ENCODE data around the gene RNF19B.
A peak's percentile ranks its signal among the peaks of the same experiment; 100 is the strongest.
"Not testable (repeated sequence)": the region's sequence is repeated elsewhere in the genome, so short reads cannot be mapped to it uniquely, and the experiment has no call there.

RNF19B gene

DNA sequence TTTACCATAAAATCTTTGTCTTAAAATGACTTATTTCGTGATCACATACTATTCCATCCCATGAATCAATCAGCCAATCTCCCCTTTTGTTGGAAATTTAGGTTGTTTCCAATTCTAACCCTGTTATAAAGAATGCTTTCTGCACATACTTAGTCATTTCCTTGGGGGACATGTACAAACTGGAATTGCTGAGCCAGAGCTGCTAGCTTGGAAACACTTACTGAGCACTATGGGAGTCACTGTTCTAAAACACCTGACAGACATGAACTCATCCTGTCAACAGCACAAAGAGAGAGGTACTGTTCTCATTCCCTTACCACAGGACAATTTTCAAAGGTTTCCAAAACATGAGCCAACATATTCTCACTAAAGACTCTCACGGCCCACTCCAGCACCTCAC is 40.0 kb upstream of the RNF19B start:
- H3K27me3 ChIP-seq (ENCODE audit: low read depth, low read length): no peaks in the 10 kb centered on the region
- H3K9me3 ChIP-seq (ENCODE audit: control insufficient read depth in 1 of 2, low read length in 2 of 2): no peaks in the 10 kb centered on the region
- no peak overlapping the region for H3K4me3 ChIP-seq (ENCODE audit: low read depth in 1 of 2, low read length in 2 of 2)
- H3K27ac ChIP-seq (ENCODE audit: low read length): no peak overlapping the region
- H3K36me3 ChIP-seq (ENCODE audit: control insufficient read depth in 1 of 2, insufficient read depth in 2 of 2, low read length in 2 of 2): peaks cover 10 to 17% of the 10 kb centered on the region in 2 donors
- H3K4me1 ChIP-seq (ENCODE audit: control insufficient read depth in 1 of 2, insufficient read depth in 2 of 2, low read length in 2 of 2): peaks cover 4 to 12% of the 10 kb centered on the region in 2 donors

DNA sequence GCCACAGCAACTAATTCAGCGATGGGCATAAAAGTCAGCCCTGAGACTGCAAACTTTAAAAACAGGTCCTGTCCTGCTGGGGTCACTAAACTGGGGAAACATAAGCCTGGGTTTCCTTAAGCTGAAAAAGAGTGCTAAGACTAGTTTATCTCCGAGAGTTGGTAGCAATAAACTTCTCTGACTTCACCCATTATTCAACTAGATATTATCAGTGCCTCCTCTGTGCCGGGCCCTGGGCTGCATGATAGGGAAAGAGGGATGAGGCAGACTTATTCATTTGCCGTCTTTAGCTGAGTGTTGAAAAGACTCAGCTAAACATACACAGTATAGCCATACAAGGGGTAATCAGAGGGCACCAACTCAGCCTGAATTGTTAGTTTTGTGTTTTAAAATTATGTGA is 39.0 kb upstream of the RNF19B start:
- no peaks in the 10 kb centered on the region for H3K27me3 ChIP-seq (ENCODE audit: low read depth, low read length)
- H3K36me3 ChIP-seq (ENCODE audit: control insufficient read depth in 1 of 2, insufficient read depth in 2 of 2, low read length in 2 of 2): peaks cover 9 to 12% of the 10 kb centered on the region in 2 donors
- H3K4me1 ChIP-seq (ENCODE audit: control insufficient read depth in 1 of 2, insufficient read depth in 2 of 2, low read length in 2 of 2): peaks cover 0 to 9% of the 10 kb centered on the region in 2 donors
- H3K9me3 ChIP-seq (ENCODE audit: control insufficient read depth in 1 of 2, low read length in 2 of 2): no peaks in the 10 kb centered on the region
- H3K27ac ChIP-seq (ENCODE audit: low read length): no peak overlapping the region
- no peak overlapping the region for H3K4me3 ChIP-seq (ENCODE audit: low read depth in 1 of 2, low read length in 2 of 2)

DNA sequence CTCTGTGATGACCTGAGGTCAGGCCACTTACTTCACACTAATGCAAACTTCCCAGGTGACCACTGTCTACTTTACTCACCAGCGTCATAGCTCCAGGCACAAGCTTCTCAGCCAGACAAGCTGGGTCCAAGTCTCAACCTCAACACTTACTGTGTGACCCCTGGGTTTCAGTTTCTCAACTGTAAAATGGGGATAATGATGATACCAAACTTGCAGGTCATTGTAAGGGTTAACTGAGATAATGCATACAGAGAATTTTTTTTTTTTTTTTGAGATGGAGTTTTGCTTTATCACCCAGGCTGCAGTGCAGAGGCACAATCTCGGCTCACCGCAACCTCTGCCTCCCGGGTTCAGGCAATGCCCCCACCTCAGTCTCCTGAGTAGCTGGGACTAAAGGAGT is 37.4 kb upstream of the RNF19B start:
- Histone ChIP-seq H3K27ac (ENCODE audit: low read length) (no peak overlapping the region), H3K27me3 (ENCODE audit: low read depth, low read length) (no peaks in the 10 kb centered on the region), H3K9me3 (ENCODE audit: control insufficient read depth in 1 of 2, low read length in 2 of 2) (no peaks in the 10 kb centered on the region), H3K4me1 (ENCODE audit: control insufficient read depth in 1 of 2, insufficient read depth in 2 of 2, low read length in 2 of 2) (peaks cover 6 to 10% of the 10 kb centered on the region in 2 donors), H3K36me3 (ENCODE audit: control insufficient read depth in 1 of 2, insufficient read depth in 2 of 2, low read length in 2 of 2) (peaks cover 0 to 4% of the 10 kb centered on the region in 2 donors), H3K4me3 (ENCODE audit: low read depth in 1 of 2, low read length in 2 of 2) (no peak overlapping the region)

DNA sequence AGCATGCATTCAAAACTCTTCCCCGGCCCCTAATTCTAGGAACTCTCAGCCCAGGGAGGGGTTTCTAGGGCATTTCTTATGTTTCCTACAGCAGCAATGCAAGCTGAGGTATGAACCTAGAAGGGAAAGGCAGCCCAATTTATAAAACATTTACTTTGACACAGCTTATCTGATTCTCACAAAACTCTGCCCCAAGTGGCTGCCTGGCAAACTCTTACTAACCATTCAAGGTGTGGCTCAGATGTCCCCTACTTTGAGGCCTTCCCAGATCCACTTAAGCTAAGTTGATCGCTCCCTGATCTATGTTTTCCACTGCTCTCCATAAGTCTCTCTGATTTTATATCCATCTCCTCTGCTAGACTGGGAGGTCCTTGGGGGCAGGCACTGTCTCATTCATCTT is 36.7 kb upstream of the RNF19B start:
- H3K36me3 ChIP-seq (ENCODE audit: control insufficient read depth in 1 of 2, insufficient read depth in 2 of 2, low read length in 2 of 2): peaks cover 0 to 4% of the 10 kb centered on the region in 2 donors
- H3K4me1 ChIP-seq (ENCODE audit: control insufficient read depth in 1 of 2, insufficient read depth in 2 of 2, low read length in 2 of 2): peaks cover 6 to 12% of the 10 kb centered on the region in 2 donors
- no peaks in the 10 kb centered on the region for H3K27me3 ChIP-seq (ENCODE audit: low read depth, low read length)
- no peaks in the 10 kb centered on the region for H3K9me3 ChIP-seq (ENCODE audit: control insufficient read depth in 1 of 2, low read length in 2 of 2)
- no peak overlapping the region for H3K27ac ChIP-seq (ENCODE audit: low read length)
- no peak overlapping the region for H3K4me3 ChIP-seq (ENCODE audit: low read depth in 1 of 2, low read length in 2 of 2)

DNA sequence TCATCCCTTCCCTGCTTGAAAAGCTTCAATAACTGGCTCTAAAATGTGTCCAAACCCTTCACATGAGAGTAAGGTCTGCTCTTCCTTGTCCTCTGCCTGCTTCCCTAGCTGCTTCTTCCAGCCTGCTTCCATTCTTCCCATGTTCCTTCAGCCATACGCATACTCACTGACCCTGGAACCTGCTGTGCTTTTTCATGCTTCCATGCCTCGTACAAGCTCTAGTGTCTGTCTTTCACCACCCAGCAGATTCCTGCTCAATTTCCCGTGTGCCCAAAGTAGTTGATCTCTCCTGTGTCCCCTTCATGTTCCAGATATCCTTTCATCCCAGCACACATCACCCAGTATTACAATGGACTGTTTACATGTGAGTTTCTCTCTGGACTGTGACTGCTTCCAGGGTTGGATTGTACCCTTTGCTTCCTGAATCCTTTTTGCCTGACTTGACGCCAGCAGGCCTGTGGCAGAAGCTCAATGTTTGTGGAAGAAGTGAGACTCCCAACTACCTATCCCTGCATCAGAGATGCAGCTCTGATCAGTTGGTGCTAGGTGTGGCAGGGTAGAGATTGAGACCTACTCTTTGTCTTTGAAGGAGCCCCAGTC is 35.9 kb upstream of the RNF19B start:
- Histone ChIP-seq H3K4me3 (ENCODE audit: low read depth in 1 of 2, low read length in 2 of 2) (no peak overlapping the region), H3K36me3 (ENCODE audit: control insufficient read depth in 1 of 2, insufficient read depth in 2 of 2, low read length in 2 of 2) (peaks cover 0 to 4% of the 10 kb centered on the region in 2 donors), H3K9me3 (ENCODE audit: control insufficient read depth in 1 of 2, low read length in 2 of 2) (no peaks in the 10 kb centered on the region), H3K27ac (ENCODE audit: low read length) (no peak overlapping the region), H3K4me1 (ENCODE audit: control insufficient read depth in 1 of 2, insufficient read depth in 2 of 2, low read length in 2 of 2) (peaks cover 6 to 12% of the 10 kb centered on the region in 2 donors), H3K27me3 (ENCODE audit: low read depth, low read length) (no peaks in the 10 kb centered on the region)

DNA sequence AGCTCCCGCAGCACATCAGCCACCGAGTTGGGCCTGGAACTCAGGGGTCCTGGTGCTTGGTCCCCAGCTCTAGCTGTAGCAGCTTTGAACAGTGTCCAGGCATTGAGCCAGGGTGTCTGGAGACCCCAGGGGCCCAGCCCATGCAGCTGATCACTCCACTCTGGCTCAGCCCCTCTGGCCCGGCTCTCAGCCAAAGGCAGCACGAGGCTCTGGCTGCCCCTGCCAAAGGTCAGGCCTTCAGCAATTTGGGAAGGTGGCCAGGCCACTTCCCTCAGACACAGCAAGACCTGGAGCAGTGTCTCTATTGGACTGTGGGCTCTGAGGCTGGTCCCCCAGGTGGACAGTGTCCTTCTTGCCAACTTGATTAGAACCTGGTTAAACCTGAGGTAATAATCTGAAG is 34.4 kb upstream of the RNF19B start:
- Histone ChIP-seq H3K4me1 (ENCODE audit: control insufficient read depth in 1 of 2, insufficient read depth in 2 of 2, low read length in 2 of 2) (peaks cover 6 to 12% of the 10 kb centered on the region in 2 donors), H3K9me3 (ENCODE audit: control insufficient read depth in 1 of 2, low read length in 2 of 2) (no peaks in the 10 kb centered on the region), H3K27ac (ENCODE audit: low read length) (no peak overlapping the region), H3K4me3 (ENCODE audit: low read depth in 1 of 2, low read length in 2 of 2) (no peak overlapping the region), H3K27me3 (ENCODE audit: low read depth, low read length) (no peaks in the 10 kb centered on the region), H3K36me3 (ENCODE audit: control insufficient read depth in 1 of 2, insufficient read depth in 2 of 2, low read length in 2 of 2) (no peaks in the 10 kb centered on the region)

DNA sequence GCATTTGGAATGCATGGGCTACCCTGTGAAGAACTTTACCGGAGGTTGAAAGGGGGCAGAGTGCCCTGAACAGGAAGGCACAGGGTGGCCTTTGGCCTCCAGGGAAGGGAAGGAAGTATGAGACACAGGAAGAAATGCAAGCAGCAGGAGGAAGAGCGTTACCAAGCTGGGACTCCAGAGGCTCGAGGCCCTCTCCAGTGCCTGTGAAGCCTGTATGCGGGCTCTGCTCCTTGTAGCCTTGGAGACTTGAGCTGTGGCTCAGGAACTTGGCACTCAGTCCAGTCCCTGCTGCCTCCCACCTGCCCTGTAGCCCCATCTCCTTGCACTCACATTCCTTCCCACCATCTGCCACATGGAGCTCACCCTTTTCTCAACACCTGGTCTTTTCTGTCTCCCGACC is 33.5 kb upstream of the RNF19B start:
- no peaks in the 10 kb centered on the region for H3K27me3 ChIP-seq (ENCODE audit: low read depth, low read length)
- peaks cover 6 to 12% of the 10 kb centered on the region in 2 donors for H3K4me1 ChIP-seq (ENCODE audit: control insufficient read depth in 1 of 2, insufficient read depth in 2 of 2, low read length in 2 of 2)
- H3K4me3 ChIP-seq (ENCODE audit: low read depth in 1 of 2, low read length in 2 of 2): no peak overlapping the region
- H3K27ac ChIP-seq (ENCODE audit: low read length): peak overlapping the region; percentile 48
- no peaks in the 10 kb centered on the region for H3K36me3 ChIP-seq (ENCODE audit: control insufficient read depth in 1 of 2, insufficient read depth in 2 of 2, low read length in 2 of 2)
- no peaks in the 10 kb centered on the region for H3K9me3 ChIP-seq (ENCODE audit: control insufficient read depth in 1 of 2, low read length in 2 of 2)

DNA sequence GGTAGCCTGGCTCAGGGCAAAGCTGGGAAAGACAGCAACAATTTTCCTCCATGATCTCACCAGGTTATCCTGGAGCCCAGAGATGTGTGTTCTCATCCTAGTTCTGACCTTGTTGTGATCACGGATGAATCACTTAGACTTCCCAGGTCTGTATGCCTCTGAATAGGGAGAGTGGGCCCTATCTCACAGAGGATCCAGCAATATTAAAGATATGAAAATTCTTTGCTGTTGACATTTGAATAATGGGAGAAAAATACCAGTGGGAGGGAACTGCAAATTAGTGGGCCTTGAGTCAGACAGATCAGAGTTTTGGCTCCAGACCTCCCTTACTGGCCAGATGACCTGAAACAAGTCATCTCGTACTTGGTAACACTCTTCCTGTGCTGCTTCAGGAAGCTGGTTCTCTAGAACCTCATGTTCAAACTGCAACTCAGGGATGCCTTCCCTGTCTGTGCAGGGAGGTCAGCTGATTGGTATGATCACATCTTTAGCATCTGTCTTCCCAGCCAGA is 32.8 kb upstream of the RNF19B start:
- peak overlapping the region; percentile 48 for H3K27ac ChIP-seq (ENCODE audit: low read length)
- no peaks in the 10 kb centered on the region for H3K36me3 ChIP-seq (ENCODE audit: control insufficient read depth in 1 of 2, insufficient read depth in 2 of 2, low read length in 2 of 2)
- H3K4me3 ChIP-seq (ENCODE audit: low read depth in 1 of 2, low read length in 2 of 2): no peak overlapping the region
- no peaks in the 10 kb centered on the region for H3K9me3 ChIP-seq (ENCODE audit: control insufficient read depth in 1 of 2, low read length in 2 of 2)
- peaks cover 12 to 17% of the 10 kb centered on the region in 2 donors for H3K4me1 ChIP-seq (ENCODE audit: control insufficient read depth in 1 of 2, insufficient read depth in 2 of 2, low read length in 2 of 2)
- no peaks in the 10 kb centered on the region for H3K27me3 ChIP-seq (ENCODE audit: low read depth, low read length)

DNA sequence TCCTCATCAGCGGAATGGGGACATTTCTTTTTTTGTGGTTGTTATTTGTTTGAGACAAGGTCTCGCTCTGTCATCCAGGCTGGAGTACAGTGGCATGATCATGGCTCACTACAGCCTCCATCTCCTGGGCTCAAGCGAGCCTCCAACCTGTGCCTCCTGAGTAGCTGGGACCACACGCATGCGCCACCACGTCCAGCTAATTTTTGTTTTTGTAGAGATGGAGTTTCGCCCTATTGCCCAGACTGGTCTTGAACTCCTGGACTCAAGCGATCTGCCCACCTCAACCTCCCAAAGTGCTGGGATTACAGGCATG is 28.7 kb upstream of the RNF19B start:
- H3K27ac ChIP-seq (ENCODE audit: low read length); H3K4me3 ChIP-seq (ENCODE audit: low read depth in 1 of 2, low read length in 2 of 2); H3K36me3 ChIP-seq (ENCODE audit: control insufficient read depth in 1 of 2, insufficient read depth in 2 of 2, low read length in 2 of 2); H3K9me3 ChIP-seq (ENCODE audit: control insufficient read depth in 1 of 2, low read length in 2 of 2); H3K27me3 ChIP-seq (ENCODE audit: low read depth, low read length): not testable (repeated sequence)
- peaks cover 25 to 34% of the 10 kb centered on the region in 2 donors for H3K4me1 ChIP-seq (ENCODE audit: control insufficient read depth in 1 of 2, insufficient read depth in 2 of 2, low read length in 2 of 2)

DNA sequence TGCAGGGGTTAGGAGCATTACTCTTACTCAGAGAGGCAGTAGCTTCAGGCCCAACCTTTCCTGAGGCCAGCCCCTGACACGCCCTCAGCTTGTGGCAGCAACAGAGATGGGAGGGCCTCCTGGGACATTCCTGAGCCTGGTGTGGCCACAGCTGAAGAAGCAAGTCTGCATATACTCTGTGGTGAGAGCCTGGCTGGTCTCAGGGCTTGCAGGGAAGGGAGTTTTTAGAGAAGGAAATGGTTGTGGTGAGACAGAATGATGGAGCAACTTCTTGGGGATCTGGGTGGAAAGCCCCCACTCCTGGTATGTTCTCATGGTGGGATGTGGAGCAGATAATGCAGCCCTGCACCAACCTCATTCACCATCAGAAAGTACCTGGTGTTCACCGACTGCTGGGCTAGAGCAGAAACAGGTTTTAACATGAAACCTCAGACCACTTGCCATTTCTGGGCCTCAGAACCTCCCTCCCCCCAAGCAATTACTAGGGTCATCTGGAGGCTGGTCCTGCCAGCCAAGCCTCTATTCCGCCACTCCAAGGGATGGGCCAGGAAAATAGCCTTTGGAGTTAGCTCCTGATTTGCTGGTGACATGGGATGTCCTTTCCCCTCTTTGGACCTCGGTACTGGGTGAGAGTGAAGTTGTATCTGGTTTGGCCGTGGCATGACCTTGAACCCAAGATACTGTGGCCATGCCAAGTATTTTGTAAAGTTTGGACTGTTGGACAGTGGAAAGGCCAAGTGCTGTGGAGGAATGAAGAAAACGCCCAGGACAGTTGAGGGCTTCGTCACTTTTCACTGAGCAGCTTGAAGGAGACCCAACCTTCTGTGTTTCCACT is 28.1 kb upstream of the RNF19B start:
- no peaks in the 10 kb centered on the region for H3K36me3 ChIP-seq (ENCODE audit: control insufficient read depth in 1 of 2, insufficient read depth in 2 of 2, low read length in 2 of 2)
- peak overlapping the region; percentile 65 for H3K27ac ChIP-seq (ENCODE audit: low read length)
- peaks cover 25 to 30% of the 10 kb centered on the region in 2 donors for H3K4me1 ChIP-seq (ENCODE audit: control insufficient read depth in 1 of 2, insufficient read depth in 2 of 2, low read length in 2 of 2)
- H3K27me3 ChIP-seq (ENCODE audit: low read depth, low read length): no peaks in the 10 kb centered on the region
- peak overlapping the region in 1 of 2 donors; percentile 8 for H3K4me3 ChIP-seq (ENCODE audit: low read depth in 1 of 2, low read length in 2 of 2)
- no peaks in the 10 kb centered on the region for H3K9me3 ChIP-seq (ENCODE audit: control insufficient read depth in 1 of 2, low read length in 2 of 2)

DNA sequence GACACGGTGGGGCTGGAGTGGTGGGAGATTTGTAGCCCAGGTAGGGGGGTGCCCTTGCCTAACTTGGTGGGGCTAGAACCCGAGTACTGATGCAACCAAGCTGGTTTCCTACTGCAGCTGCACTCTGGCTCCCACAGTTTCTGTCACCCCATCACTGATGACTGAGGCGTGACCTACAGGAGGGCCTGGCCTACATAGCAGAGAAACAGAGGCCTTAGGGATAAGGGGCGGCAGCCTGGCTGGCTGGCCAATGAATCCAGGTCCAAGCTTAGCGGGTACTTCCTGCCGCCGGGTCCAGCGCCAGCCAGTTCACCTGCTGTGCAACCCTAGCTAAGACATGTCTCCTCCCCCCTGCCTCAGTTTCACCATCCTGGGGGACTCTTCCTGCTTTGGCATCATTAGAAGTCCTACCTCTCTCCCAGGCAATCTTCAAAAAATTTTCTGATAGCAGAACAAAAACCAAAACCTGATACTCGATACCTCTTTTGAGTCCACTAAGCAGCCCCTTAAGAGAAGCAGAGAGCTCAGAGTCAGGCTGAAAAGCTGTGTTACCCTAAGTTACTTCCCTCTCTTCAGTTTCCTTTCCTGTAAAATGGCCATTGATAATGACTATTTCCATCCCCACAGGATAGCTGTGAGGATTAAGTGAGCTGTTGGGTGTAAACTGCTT is 27.3 kb upstream of the RNF19B start:
- no peaks in the 10 kb centered on the region for H3K9me3 ChIP-seq (ENCODE audit: control insufficient read depth in 1 of 2, low read length in 2 of 2)
- H3K27ac ChIP-seq (ENCODE audit: low read length): peak overlapping the region; percentile 65
- peak overlapping the region in 1 of 2 donors; percentile 8 for H3K4me3 ChIP-seq (ENCODE audit: low read depth in 1 of 2, low read length in 2 of 2)
- H3K36me3 ChIP-seq (ENCODE audit: control insufficient read depth in 1 of 2, insufficient read depth in 2 of 2, low read length in 2 of 2): no peaks in the 10 kb centered on the region
- H3K27me3 ChIP-seq (ENCODE audit: low read depth, low read length): no peaks in the 10 kb centered on the region
- peaks cover 23 to 25% of the 10 kb centered on the region in 2 donors for H3K4me1 ChIP-seq (ENCODE audit: control insufficient read depth in 1 of 2, insufficient read depth in 2 of 2, low read length in 2 of 2)
